DMS53 (cell line): ENCODE measurements around the gene ARGLU1.
A peak's percentile ranks its signal among the peaks of the same experiment; 100 is the strongest.

ENCODE experiments used
- DNase-seq: peaks from one replicate; lab custom pipeline; 2025; lab: John Stamatoyannopoulos, UW

Gene ARGLU1

DNA sequence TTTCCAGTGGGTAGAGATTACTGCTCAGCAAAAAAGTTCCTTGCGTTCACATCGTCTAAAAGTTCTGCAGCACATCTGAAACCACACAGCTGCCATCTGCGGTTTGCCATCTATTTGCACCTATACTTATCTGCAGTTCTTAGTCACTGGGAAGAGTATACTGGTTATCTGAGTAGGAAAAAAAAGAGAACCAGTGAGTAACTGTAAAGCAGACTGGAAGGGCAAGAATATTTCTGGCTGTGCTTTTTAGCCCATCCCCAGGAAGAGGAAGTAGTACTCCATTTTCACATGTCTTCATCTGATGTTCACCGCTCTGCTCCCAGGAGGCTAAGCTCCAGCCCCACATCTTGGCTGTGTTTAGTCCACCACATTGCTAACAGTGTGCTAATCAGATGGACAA, 68.0 kb downstream of the ARGLU1 start:
- peak; percentile 0 for DNase-seq

DNA sequence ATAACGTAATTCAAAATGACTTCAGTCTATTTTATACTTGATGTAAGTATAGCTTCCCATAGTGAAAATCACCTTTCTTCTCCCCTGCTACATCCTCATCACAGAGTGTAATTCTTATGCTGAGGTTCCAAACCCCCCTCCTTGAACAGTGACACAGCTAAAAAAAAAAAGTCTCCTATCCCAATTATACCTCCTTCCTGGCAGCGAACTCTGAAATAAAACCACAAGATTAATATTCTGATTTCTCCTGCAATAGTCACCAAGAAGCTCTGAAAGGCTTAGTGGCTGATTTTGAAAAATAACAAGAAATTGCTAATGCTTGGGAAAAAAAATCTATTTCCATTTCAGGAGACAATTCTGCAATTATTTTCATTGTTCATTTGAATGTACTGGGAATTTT, 68.8 kb downstream of the ARGLU1 start:
- no peak for DNase-seq

DNA sequence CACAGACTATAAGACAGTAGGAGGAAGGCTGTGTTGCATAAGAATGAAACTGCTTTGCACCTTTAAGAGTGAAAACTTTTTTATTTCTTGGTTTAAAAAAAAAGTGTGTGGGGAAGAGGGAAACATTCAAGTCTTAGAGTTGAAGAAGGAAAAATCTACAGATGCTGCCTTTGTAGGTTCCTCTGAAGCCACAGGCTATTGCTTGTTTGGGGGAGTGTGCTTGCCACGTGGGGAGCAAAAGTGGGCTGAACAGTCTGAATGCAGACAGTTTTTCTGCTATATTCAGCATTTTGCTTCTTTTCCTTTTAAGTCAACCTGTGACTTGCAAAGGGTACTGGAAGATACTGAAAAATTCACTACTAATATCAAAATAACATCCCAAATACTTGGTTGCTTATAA, 69.4 kb downstream of the ARGLU1 start:
- no peak for DNase-seq

DNA sequence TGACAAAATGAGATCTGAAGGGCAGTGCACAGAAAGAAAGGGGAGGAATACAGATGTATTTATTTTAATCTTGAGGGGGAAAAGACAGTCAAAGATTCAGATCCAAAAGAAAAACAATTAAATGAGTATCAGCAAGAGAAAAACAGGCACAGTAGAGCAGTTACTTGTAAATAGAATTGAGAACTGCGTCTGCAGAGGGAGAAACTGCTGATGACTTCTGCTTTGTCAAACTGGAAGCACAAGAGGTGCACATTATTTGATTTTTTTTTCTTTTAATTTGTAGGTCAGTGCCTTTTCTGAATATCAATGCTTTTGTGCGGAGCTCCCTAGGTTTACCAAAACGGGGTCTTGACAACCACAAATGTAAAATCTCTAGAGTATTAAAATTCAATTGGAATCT, 69.8 kb downstream of the ARGLU1 start:
- no peak for DNase-seq

DNA sequence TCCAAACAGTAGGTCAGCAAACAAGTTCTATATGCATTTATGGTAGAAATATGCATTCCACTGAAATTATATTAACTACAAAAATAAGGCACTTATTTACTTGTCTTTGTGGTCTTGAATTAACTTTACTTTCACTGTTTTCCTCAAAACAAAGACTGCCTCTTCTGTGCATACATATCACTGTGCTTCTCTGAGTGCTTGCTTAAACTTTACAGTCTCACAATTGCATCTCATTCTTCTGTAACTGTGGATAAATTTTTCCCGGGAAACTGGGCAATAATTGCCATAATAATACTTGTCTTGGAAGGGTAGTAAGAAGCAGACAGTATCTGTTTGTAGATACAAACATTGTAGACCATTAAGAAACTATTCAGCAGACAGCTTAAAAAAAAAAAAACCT, 70.9 kb downstream of the ARGLU1 start:
- no peak for DNase-seq

DNA sequence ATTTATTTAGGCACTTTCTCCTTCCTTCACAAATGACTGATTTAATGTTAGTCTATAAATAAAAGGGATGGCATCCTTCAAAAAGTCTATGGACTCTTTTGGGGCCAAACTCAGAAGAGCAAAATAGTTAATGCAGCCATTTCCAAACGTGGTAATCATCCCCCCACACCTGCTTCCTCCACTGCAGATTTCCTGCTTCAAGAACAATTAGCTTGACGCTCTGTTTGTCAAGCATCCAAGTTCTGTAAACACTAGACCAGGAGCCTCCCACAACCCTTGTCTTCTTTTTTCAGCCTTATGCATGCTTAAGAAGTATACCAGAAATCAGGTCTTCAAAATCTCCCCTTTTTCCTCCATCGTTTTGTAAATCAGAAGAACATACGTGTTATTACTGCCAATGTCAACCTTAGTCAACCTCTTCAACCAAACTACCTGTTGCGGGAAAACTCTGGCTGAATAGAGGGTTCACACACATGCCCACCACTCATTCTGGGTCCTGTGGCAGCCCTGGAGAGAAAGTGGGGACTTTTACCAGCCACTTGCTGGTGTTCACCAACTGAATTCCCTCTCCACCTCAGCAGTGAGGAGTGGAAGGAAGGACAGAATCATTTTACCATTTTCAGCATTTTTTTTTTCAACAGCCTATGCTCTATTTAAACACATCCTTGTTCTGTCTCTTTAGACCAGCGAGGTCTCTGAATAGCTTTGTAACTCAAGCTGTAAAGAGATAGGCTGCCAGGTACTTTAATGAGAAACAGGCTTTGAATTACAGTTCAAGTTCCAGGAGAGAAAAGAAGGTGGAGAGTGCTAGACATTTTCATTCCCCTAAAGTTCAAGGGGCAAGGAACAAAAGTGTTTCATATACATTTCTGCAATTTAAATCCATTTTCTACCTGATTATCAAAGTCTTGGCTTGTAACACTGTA, 71.6 kb downstream of the ARGLU1 start:
- peak; percentile 45 for DNase-seq

DNA sequence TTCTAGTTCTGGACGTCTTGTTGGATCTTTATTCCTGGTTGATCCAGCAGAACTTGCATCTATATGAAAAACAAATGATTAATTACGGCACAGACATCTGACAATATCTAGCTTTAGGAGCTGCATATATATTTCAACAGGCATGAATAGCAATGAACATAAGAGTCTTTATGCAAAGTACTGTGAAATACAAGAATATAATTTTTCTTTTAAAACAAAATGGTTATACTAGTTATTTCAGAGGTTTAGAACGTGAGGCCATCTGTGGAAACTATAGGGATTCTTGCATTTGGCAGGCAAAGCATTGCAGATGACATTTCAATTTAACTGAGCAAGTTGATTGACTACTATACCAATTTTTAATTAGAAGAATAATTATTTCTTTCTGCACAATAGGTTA, 73.0 kb downstream of the ARGLU1 start:
- DNase-seq = no peak

DNA sequence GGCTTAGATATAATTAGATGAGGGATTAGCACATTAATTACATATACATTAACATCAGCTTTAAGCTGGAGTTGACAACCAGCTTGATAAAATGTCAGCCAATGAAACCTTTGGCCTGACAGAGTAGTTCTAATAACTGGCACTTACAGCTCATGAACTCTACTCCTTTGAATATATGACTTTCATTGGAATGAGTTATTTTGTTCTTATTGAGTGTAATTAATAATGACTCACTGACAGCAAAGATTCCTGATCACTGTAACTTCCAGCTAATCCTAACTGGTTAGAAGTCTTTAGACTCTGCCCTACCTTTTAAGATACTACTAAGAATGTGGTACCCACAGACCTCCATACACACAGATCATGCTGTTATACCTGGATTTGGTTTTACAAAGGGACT, 73.4 kb downstream of the ARGLU1 start:
- no peak for DNase-seq

DNA sequence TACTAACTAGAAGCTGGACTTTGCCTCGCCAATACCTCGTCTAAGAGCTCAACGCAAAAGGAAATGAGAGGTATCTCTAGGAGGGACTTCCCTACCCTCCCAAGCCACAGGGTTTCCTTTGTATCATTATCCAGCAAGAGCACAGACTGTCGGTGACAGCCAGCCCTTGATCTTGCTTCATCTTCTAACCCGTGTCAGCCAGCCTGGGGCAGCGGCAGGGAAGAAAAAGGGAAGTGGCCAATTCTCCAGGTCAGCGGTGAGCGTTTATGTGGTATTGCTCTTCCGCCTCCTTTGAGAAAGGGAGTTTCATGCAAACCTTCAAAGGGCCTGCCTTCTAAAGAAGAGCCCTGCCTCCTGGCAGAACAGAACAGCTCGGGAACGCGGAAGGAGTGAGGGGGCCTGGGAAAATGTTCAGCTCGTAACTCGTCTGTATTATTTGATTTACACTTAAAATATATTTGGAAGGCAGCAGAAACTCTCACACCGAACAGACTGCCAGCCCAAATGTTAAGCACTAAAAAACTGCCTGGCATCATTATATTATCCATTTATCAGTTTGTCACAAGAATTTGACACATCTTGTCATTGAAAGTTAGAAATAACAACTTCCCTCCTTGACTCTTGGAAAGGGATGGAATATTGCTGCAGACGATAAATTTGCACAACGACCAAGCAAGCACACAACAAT, 74.3 kb downstream of the ARGLU1 start:
- no peak for DNase-seq

DNA sequence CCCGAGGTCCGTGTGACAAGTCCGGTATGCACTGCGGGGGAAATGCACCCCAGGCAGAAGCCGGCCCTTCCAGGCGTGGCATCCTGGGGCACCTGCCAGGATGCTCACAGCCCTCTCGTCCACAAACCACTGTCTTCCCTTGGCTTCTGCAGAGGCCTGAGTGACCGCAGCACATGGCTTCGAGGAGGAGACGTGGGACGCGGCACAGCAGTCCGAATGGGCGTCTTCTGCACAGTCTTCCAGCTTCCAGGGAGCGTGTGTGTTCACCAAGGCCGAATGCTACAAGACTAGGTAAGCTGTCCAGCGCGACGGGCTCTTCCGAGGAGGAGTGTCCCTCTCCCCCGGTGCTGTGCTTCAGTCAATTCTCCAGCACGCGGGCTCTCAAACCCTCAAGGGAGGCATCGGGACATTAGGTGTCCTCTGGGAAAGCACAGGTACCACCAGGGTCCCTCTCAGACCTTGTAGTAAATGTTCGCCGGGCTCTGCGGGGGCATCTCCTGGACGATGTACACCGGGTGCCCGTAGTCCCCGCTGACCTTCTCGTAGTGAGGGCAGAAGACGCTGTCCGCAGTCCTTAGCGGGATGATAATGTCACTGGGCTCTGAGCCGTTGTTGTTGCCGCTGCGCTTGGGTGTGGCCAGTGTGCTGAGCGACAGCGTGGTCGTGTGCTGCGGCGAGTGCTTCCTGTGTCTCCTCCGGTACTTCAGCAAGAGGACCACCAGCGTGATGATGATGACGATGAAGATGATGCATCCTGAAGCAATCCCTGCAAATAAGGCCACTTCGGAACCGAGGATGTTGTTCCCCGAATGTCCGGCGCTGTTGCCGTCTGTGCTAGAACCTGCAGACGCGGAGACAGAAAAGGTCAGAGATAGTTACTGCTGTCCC, 75.1 kb downstream of the ARGLU1 start:
- DNase-seq = no peak

DNA sequence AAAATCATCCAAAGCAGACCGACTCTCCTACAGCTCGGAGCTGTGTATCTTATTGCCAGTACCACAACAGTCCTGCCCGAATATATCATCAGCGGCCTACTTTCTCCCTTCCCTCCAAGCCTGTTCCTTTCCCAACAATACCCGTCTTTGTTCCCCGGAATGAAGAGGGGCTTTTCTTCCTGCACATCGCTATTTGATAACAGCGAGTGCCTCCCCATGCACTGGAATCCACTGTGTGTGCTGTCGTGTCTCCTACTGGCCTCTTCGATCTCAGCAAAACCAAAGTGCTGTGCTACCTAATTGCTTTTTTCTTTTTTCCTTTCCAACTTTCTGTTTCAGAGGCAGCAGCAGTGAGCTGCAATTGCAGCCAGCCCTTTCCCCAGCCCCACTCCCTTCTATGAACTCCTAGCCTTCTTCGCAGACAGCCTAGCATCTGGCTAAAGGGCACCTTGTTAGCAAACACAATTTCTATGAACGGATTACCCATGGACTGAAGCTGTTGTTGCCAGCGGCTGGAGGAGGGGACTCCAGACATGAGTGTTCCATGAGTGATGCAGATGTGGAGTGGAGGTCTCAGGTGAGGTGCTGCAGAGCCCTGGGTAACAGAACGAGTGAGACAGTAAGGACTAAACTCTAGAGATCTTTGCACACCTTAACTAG, 75.9 kb downstream of the ARGLU1 start:
- DNase-seq = no peak
